ENCODE measurements around the gene FASN.

- TF ChIP-seq POLR2A (IDR thresholded peaks at IDR 0.05; ENCODE audit: low read depth, low read length) (no peak), POLR2AphosphoS5 (IDR thresholded peaks at IDR 0.05; ENCODE audit: low read depth, low read length) (peak; percentile 26; the same call in 1 of the 2 replicates)
Measured at GRCh38 chr17:82056729-82057621, 41.1 kb downstream of the FASN start.

All from GM12892 (cell line).